Ramos (cell line): ENCODE measurements around the gene PCMT1.
"Not testable (repeated sequence)": the region's sequence is repeated elsewhere in the genome, so short reads cannot be mapped to it uniquely, and the experiment has no call there.

Experiments
- in situ Hi-C: fragments of 300-500 bp; cut with MboI; formaldehyde crosslinking; loops from one replicate; pipeline ENCODE4 v1.14.3; 2022; ENCODE audit warnings: low sequenced_read_pairs; ENCODE audit not compliant: unreplicated experiment

Gene PCMT1

GRCh38 chr6:149749082-149749593, 403 bp upstream of the PCMT1 start:
- in situ Hi-C loops = not testable (repeated sequence)

DNA sequence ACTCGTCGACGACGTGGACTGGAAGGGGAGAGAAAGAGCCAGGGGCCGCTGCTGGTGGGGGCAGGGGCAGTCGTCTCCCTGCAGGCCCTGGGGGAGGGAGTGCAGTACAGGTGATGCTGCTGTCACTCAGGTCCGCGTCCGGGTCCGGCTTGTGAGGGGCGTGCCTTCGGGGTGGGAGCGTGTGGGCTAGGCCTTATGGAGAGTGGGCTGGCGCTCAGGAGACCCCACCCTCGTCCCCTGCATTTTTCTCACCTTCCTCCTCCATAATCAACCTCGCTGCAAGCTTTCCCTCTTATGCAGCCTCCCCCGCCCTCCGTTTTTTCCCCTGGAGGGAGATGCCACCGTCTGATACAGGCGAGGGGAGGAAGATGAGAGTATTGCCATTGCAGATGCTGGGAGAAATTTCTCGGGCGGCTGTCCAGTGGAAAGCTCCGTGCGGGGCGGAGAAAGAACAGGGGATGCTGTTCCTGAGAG, 632 bp downstream of the PCMT1 start:
- in situ Hi-C loops = no loop called here

- in situ Hi-C loops = no loop called here
Measured at GRCh38 chr6:149751239-149751638, 1.7 kb downstream of the PCMT1 start.

DNA sequence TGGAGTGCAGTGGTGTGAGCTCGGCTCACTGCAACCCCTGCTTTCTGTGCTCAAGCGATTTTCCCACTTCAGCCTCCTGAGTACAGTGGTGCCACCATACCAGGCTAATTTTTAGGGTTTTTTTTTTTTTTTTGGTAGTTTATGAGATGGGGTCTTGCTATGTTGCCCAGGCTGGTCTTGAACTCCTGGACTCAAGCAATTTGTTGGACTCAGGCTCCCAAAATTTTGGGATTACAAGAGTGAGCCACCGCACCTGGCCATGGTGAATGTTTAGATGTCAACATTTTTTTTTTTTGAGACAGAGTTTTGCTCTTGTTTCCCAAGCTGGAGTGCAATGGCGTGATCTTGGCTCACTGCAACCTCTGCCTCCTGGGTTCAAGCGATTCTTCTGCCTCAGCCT, 2.4 kb downstream of the PCMT1 start:
- in situ Hi-C loops = not testable (repeated sequence)

DNA sequence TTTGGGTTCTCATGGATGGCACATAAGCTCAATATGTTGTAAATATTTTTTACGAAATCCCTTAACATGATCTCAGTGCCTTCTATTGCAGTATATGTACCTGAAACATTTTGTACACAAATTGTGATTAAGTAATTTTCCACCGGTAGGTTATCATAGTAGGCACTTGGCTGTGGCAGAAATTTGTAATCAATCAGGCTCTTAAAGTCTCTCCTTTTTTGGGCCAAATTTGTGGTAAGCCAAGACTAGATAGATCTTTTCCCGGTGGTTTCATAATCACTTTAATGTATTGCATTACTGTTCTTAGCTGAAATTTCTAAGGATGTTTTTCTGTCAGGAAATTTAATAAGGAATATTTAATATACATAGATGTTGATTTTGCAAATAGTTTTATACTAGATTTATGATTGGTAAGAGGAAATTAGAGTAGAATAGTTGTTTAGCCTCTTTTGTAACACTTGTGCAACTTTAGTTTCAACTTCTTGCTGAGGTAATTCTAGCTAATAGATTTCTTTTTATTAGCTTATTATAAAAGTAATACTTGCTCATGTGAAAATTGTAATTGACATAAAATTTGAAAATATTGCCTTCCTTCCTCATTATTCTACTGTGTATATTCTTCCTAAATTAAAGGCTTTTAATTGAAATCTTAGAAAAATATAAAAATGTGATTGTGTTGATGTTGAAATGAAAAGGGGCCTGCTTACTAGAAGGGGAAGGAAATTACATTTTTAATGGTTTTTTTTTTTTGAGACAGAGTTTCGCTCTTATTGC, 3.2 kb downstream of the PCMT1 start:
- in situ Hi-C loops = no loop called here

DNA sequence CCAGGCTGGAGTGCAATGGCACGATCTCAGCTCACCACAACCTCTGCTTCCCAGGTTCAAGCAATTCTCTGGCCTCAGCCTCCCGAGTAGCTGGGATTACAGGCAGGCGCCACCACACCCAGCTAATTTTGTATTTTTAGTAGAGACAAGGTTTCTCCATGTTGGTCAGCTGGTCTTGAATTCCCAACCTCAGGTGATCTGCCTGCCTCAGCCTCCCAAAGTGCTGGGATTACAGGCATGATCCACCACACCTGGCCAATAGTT, 3.8 kb downstream of the PCMT1 start:
- in situ Hi-C loops = not testable (repeated sequence)

- in situ Hi-C loops = no loop called here
Measured at GRCh38 chr6:149754548-149754947, 5.0 kb downstream of the PCMT1 start.

DNA sequence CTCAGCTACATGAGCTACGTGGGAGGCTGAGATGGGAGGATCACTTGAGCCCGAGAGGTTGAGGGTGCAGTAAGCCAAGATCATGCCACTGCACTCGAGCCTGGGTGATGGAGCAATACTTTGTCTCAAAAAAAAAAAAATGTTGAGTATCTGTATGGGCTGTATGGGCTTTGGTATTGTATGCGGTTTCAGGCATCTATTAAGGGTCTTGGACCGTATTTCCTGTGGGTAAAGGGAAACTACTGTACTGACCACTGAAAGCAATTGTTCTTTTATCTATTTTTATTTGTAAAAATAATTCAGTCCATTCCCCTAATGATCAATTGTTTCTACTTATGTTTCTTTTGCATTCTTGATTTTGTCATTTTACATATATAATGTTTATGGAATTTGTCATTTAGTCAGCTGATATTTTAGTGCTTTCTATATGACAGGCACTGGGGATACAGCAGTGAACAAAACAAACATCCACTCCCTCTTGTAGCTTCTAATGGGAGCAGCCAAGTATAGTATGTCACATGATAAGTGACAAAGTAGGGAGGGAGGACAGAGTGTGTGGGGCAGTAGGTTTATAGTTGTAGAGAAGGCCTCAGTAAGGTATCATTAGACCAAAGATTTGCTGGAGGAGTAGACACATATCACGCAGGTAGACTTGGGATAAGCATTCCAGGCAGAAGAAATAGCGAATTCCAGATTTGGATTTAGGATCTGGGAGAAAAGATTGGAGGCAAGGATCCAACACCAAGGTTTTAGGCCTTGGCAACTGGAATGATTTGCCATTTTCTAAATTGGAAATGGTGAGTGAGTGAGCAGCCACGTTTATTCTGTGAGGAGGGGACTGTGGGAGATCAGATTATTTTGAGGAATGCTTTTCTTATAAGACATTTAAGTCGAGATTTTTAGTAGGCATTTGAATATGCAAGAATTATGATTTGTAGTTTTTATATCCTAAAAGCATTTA, 6.0 kb downstream of the PCMT1 start:
- in situ Hi-C loops = no loop called here

DNA sequence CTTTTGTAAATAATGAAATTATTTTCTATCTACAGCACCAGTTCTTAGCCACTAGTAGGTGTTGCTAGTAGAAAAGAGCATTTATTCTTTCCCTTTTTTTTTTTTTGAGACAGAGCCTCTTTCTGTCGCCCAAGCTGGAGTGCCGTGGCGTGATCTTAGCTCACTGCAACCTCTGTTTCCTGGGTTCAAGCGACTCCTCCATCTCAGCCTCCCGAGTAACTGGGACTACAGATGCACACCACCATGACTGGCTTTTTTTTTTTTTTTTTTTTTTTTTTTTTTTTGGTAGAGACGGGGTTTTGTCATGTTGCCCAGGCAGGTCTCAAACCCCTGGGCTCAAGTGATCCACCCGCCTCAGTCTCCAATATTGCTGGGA, 6.7 kb downstream of the PCMT1 start:
- in situ Hi-C loops = no loop called here

DNA sequence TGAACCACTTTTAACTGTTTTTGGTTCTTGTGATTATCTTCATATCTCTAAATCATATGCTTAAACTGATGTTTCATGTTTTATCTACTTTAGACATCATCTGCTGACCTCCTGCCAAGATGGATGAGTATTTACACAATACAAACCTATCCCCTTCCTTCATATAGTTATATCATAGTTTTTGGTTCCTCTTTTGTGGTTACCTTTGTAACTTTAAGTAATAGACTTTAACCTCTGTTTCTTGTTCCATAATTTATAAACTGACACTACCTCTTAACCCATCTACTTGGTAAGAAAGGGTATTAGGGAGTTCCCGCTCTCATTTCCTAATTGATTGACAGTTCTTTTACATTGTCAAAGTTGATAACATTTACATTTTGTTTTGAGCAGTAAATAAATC, 11.9 kb downstream of the PCMT1 start:
- in situ Hi-C loops = no loop called here

DNA sequence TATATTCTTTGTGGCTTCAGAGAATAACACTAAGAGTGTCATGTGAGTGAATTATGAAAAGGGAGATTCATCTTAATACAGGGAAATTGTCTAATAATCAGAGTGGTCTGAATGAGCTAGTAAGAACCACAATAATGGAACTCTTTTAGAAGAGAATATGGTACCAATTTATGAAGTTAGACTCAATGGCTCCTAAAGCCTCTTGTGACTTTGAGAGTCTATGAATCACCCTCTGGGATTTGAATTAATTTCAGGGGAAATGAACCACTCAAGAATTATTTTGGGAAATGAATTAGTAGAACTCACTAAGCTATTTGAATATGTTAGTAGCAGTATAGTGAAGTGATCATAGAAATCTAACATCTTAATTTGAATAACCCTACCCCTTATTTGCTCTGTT, 14.3 kb downstream of the PCMT1 start:
- in situ Hi-C loops = no loop called here

GRCh38 chr6:149766156-149766769, 16.7 kb downstream of the PCMT1 start:
- in situ Hi-C loops = no loop called here

DNA sequence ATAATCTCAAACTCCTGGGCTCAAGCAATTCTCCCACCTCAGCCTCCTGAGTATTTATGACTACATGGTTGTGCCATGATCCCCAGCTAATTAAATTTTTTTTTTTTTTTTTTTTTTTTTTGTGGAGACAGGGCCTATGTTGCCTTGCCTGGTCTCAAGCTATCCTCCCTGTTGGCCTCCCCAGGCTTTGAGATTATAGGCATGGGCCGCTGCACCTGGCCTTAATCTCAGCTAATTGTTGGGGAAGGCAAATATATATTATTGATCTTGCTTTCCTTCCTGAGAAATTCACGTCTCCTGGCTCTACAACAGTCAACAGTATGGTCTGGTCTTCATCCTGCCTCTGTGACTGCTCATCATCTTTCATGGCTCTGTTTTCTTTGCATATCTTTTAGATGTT, 20.1 kb downstream of the PCMT1 start:
- in situ Hi-C loops = no loop called here

DNA sequence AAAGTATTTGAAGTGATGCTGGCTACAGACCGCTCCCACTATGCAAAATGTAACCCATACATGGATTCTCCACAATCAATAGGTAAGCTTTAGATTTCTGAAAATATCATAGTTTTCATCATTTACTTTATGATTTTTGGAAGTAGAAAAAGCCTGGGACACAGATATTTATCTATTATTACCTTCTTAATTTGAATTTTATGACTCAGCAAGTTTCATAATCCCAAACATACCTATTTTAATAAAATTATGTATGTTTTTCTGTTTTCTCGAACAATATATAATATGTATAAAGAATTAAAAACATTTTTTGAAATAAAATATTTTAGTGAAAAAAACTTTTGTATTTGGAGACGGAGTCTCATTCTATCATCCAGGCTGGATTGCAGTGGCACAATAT, 21.6 kb downstream of the PCMT1 start:
- in situ Hi-C loops = no loop called here

GRCh38 chr6:149771925-149772324, 22.4 kb downstream of the PCMT1 start:
- in situ Hi-C loops = no loop called here

GRCh38 chr6:149777624-149778023, 28.1 kb downstream of the PCMT1 start:
- in situ Hi-C loops = no loop called here

- in situ Hi-C loops = no loop called here
Measured at GRCh38 chr6:149779644-149779963, 30.1 kb downstream of the PCMT1 start.

DNA sequence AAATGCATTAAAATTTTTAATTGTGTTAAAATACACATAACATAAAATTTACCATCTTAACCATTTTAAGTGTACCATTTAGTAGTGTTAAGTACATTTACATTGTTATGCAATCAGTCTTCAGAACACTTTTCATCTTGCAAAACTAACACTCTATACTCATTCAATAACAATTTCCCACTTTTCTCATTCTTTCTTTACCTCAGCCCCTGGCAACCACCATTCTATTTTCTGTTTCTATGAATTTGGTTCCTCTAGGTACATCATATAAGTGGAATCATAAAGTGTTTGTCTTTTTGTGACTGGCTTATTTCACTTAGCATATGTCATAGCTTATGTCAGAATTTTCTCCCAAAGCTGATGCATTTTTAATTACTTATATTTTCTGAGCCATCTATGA, 32.2 kb downstream of the PCMT1 start:
- in situ Hi-C loops = no loop called here

DNA sequence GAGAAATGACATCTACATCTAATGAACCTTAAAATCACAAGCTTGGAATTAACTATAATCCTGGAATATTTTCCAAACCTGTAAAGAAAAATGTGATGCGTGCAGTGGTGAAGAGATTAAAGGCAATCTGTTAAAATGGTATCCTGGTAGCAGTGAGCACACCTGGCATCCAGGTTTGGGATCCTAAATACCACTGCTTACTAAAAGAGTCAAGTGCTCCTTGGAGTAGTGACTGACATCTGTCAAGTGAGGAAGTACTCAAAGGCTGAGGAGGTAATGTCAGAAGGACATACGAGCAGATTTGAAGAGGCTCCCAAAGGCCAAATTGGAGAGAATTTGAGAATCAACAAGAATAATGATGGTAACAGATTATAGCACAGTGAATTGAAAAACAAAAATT, 32.8 kb downstream of the PCMT1 start:
- in situ Hi-C loops = no loop called here

GRCh38 chr6:149783551-149783950, 34.0 kb downstream of the PCMT1 start:
- in situ Hi-C loops = no loop called here

GRCh38 chr6:149806127-149806526, 56.6 kb downstream of the PCMT1 start:
- in situ Hi-C loops = no loop called here
